ENCODE results near the gene PRSS53. TPM values are rescaled to one million over a fixed set of nuclear protein-coding genes. Genes with fewer than 3 reads are reported as not detected.

Gene PRSS53
- total RNA-seq, 1 donor: 2.8 TPM

DNA sequence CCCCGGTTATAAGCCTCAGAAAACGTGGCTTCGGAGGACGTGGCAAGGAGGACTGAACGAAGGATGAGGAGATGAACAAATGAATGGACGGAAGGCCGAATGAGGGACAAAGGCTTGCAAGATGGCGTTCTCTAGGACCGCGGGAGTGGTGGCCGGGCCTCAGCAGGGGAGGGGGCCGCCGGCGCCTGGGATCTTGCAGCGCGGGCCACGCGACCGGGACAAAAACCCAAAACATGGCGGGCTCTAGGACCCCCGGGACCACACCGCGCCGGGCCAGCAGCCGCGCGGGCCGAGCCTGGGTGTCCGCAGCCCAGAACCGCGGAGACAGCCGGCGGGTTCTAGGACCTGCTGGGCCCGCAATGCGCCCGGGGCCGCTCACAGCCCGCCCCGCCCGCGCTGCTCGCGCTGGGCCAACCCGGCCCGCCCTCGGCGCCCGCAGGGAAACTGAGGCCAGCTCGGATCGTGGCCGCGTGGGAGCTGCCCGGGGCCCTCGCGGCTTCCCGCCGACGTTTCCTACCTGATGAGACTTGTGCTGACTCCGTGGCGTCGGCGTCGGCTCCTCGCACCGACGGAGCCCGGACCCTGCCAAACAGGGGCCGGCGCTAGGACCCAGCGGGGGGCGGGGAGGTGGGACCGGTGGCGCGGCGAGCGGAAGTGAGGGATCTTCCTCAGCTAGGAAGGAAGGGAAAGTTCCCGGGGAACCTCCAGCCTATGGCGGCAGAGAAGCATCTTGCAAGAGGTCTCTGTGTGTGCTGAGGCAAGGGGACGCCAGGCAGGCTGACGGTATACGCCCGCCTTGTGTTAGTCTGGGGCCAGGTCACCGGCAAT, 15.4 kb downstream of the PRSS53 start:
- DNase-seq (ENCODE audit: low read depth): peak; percentile 88
- peak overlapping the region; percentile 82 for H3K4me3 ChIP-seq (ENCODE audit: low read depth, low read length)
- TF ChIP-seq, protein P1, sequence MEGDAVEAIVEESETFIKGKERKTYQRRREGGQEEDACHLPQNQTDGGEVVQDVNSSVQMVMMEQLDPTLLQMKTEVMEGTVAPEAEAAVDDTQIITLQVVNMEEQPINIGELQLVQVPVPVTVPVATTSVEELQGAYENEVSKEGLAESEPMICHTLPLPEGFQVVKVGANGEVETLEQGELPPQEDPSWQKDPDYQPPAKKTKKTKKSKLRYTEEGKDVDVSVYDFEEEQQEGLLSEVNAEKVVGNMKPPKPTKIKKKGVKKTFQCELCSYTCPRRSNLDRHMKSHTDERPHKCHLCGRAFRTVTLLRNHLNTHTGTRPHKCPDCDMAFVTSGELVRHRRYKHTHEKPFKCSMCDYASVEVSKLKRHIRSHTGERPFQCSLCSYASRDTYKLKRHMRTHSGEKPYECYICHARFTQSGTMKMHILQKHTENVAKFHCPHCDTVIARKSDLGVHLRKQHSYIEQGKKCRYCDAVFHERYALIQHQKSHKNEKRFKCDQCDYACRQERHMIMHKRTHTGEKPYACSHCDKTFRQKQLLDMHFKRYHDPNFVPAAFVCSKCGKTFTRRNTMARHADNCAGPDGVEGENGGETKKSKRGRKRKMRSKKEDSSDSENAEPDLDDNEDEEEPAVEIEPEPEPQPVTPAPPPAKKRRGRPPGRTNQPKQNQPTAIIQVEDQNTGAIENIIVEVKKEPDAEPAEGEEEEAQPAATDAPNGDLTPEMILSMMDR (IDR thresholded peaks at IDR 0.05; ENCODE audit: insufficient read depth, low read length): no peak

DNA sequence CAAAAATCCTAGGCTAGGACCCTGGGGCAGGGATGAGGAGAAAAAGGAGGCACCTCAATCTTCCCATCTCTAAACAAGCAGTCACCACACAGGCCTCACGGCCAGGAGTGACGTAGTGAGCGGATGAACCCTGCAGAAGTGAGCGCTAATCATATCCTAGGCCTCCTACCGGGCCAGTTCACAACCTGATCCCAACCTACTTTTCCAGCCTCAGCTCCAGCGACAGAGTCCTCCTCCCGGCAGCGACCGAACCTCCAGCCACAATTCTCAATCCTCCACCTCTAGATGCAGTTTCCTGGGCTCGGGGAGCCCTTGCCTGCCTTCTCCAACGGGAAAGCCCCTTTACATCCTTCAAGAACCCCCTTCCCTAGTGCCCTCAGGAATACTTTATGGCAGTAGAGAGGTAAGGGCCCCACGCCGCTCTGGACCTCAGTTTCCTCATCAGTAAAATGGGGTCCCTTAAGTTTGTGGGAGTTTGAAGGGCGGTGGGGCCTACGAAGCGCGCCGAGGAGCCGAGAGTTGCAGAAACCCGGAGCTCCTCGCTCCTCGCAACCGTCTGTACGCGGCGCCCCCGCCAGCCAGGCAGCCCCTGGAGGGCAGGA, 16.1 kb downstream of the PRSS53 start:
- TF ChIP-seq, protein P1 (IDR thresholded peaks at IDR 0.05; ENCODE audit: insufficient read depth, low read length): no peak
- peak overlapping the region; percentile 82 for H3K4me3 ChIP-seq (ENCODE audit: low read depth, low read length)
- DNase-seq (ENCODE audit: low read depth): peak; percentile 42

DNA sequence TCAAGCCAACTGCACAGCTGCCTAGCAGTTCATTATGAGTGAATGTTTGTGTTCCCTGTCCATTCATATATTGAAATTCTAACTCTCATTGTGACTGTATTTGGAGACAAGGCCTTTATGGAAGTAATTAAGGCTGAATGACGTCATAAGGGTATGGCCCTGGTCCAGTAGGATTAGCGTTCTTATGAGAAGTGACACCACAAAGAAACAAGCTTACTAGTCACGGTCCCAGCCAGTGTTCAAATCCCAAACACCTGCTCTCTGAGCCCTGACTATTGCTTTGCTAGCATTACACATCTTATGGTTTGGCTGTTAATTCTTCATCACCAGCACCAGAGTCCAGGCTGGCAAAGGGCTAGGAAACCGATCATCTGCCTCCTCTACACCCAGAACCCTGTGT, 16.9 kb downstream of the PRSS53 start:
- H3K4me3 ChIP-seq (ENCODE audit: low read depth, low read length): peak overlapping the region; percentile 82
- TF ChIP-seq, protein P1 (IDR thresholded peaks at IDR 0.05; ENCODE audit: insufficient read depth, low read length): no peak
- peak; percentile 89 for DNase-seq (ENCODE audit: low read depth)

DNA sequence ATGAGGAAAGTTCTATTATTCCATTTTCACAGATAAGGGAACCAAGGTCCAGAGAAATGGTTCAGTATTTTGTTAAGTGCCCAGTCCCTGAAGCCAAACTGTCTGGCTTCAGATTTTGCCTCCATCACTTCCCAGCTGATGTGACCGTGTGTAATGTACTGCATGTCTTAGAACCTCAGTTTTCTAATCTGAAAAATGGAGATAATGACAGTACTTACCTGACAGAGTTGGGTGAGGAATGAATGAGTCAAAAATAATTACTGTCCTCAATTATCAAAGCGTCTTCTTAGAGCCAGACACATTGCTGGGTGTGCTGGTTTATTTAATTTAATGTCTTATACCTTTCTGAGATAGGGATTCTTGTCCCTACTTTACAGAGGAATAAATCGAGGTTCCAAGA, 21.4 kb downstream of the PRSS53 start:
- no peak for DNase-seq (ENCODE audit: low read depth)
- TF ChIP-seq, protein P1 (IDR thresholded peaks at IDR 0.05; ENCODE audit: insufficient read depth, low read length): no peak
- H3K4me3 ChIP-seq (ENCODE audit: low read depth, low read length): no peak overlapping the region

- peak overlapping the region; percentile 45 for H3K4me3 ChIP-seq (ENCODE audit: low read depth, low read length)
Measured at GRCh38 chr16:31064882-31065461, 23.8 kb downstream of the PRSS53 start.

GRCh38 chr16:31063843-31064611, 24.7 kb downstream of the PRSS53 start:
- peak overlapping the region; percentile 13 for H3K4me3 ChIP-seq (ENCODE audit: low read depth, low read length)
- DNase-seq (ENCODE audit: low read depth): no peak
- TF ChIP-seq, protein P1 (IDR thresholded peaks at IDR 0.05; ENCODE audit: insufficient read depth, low read length): no peak

More at GRCh38 chr16:31064882-31065461, 23.8 kb downstream of the PRSS53 start:
- DNase-seq (ENCODE audit: low read depth): peak; percentile 97
- TF ChIP-seq, protein P1 (IDR thresholded peaks at IDR 0.05; ENCODE audit: insufficient read depth, low read length): no peak
